B cell (primary cell): ENCODE measurements around the gene ANKLE2. TPM values are rescaled to one million over a fixed set of nuclear protein-coding genes. Genes with fewer than 3 reads are reported as not detected.
A peak's percentile ranks its signal among the peaks of the same experiment; 100 is the strongest.

Experiments
- ATAC-seq: fragments of 200-7000 bp; cut with Tn5 transposase; one replicate; pipeline ENCODE4 v1.10.0; 2021; ENCODE audit warnings: low read depth, mild to moderate bottlenecking, moderate number of reproducible peaks, moderate library complexity
- CTCF ChIA-PET: fragments of 350-600 bp; sonication (Branson Sonifier 250); formaldehyde crosslinking; loops from one replicate; lab custom pipeline; 2021; ENCODE audit warnings: antibody characterized with exemption, inconsistent platforms; lab: Charles Lee
- POLR2A ChIA-PET: fragments of 350-600 bp; sonication (Branson Sonifier 250); formaldehyde crosslinking; loops from one replicate; lab custom pipeline; 2021; ENCODE audit warnings: antibody characterized with exemption; lab: Charles Lee
- DNase-seq: peaks from one replicate; pipeline ENCODE4 v3.0.0; 2013
- H2AFZ ChIP-seq: 2 replicates; pipeline ENCODE4 v1.6.1; 2012; ENCODE audit warnings: mild to moderate bottlenecking, low read depth, low read length; ENCODE audit not compliant: insufficient read depth, poor library complexity, severe bottlenecking
- H3K27ac ChIP-seq, 2 donors: 1 replicate in 1 of 2; 2 replicates in 1 of 2; pipeline ENCODE4 v1.5.1; 2012 to 2013; ENCODE audit warnings: low read length in 2 of 2, mild to moderate bottlenecking in 2 of 2, moderate library complexity in 1 of 2
- H3K27me3 ChIP-seq, 4 experiments: fragments of 200-600 bp in 1 of 4; sonication (generic) in 1 of 4; replicated peaks in 1 of 4; 1 replicate in 2 of 4; 2 replicates in 2 of 4; pipeline versions ENCODE4 v1.6.1 to v1.7.0; 2013 to 2016; ENCODE audit warnings: low read length in 3 of 4, mild to moderate bottlenecking in 2 of 4, mixed read lengths in 1 of 4, moderate library complexity in 1 of 4; ENCODE audit not compliant: insufficient read depth in 4 of 4, control insufficient read depth in 3 of 4; ENCODE audit errors: control extremely low read depth in 1 of 4
- H3K36me3 ChIP-seq, 2 experiments: replicated peaks in 1 of 2; 1 replicate in 1 of 2; 2 replicates in 1 of 2; pipeline versions ENCODE4 v1.6.1 to v1.7.1; 2013; ENCODE audit warnings: low read length in 1 of 2; ENCODE audit not compliant: insufficient read depth in 2 of 2, control insufficient read depth in 1 of 2; ENCODE audit errors: control extremely low read depth in 1 of 2, extremely low read depth in 1 of 2
- H3K4me1 ChIP-seq, 2 donors: fragments of 200-600 bp in 1 of 2; sonication (generic) in 1 of 2; 1 replicate in 1 of 2; 2 replicates in 1 of 2; pipeline versions ENCODE4 v1.5.1 to v1.6.1; 2013 to 2017; ENCODE audit warnings: low read length in 2 of 2; ENCODE audit not compliant: control insufficient read depth in 2 of 2, insufficient read depth in 2 of 2
- H3K4me2 ChIP-seq: replicated peaks from 2 replicates; pipeline ENCODE3; 2012; ENCODE audit warnings: mild to moderate bottlenecking, low read depth, low read length; ENCODE audit not compliant: poor library complexity, severe bottlenecking
- H3K4me3 ChIP-seq, 5 experiments: fragments of 200-600 bp in 1 of 5; sonication (generic) in 1 of 5; 1 replicate in 3 of 5; 2 replicates in 2 of 5; pipeline versions ENCODE4 v1.5.1 to v1.7.0; 2011 to 2016; ENCODE audit warnings: low read length in 4 of 5, mild to moderate bottlenecking in 4 of 5, low read depth in 2 of 5, control low read depth in 1 of 5, moderate library complexity in 1 of 5; ENCODE audit not compliant: insufficient read depth in 1 of 5; ENCODE audit errors: control extremely low read depth in 1 of 5, extremely low read depth in 1 of 5
- H3K79me2 ChIP-seq: fragments of 200-600 bp; sonication (generic); one replicate; pipeline ENCODE4 v1.6.0; 2016; ENCODE audit warnings: low read length; ENCODE audit not compliant: control insufficient read depth, insufficient read depth
- H3K9ac ChIP-seq: fragments of 200-600 bp; sonication (generic); 2 replicates; pipeline ENCODE4 v1.6.1; 2017; ENCODE audit warnings: mild to moderate bottlenecking, low read length, moderate library complexity
- H3K9me3 ChIP-seq, 3 donors: one replicate each; pipeline versions ENCODE4 v1.6.1 to v1.7.1; 2013; ENCODE audit warnings: low read length in 2 of 3; ENCODE audit not compliant: control insufficient read depth in 2 of 3, insufficient read depth in 1 of 3; ENCODE audit errors: control extremely low read depth in 1 of 3
- H4K20me1 ChIP-seq: 2 replicates; pipeline ENCODE4 v1.6.0; 2012; ENCODE audit warnings: mild to moderate bottlenecking, low read length; ENCODE audit not compliant: insufficient read depth, control insufficient read depth, poor library complexity, severe bottlenecking
- H3K27ac Mint-ChIP-seq: one replicate; pipeline ENCODE4 v1.8.0; 2021; ENCODE audit warnings: mixed read lengths
- H3K27me3 Mint-ChIP-seq: one replicate; pipeline ENCODE4 v1.8.0; 2021; ENCODE audit warnings: mixed read lengths
- H3K4me1 Mint-ChIP-seq: one replicate; pipeline ENCODE4 v1.8.0; 2021; ENCODE audit warnings: mixed read lengths
- H3K4me3 Mint-ChIP-seq: one replicate; pipeline ENCODE4 v1.8.0; 2021; ENCODE audit warnings: mixed read lengths
- H3K9me3 Mint-ChIP-seq: one replicate; pipeline ENCODE4 v1.8.0; 2022; ENCODE audit warnings: mixed read lengths; ENCODE audit not compliant: insufficient read depth
- EZH2 ChIP-seq: IDR thresholded peaks from 2 replicates; pipeline ENCODE4 v1.6.1; 2012; ENCODE audit warnings: borderline replicate concordance, low read depth, mild to moderate bottlenecking, moderate library complexity, low read length; ENCODE audit not compliant: insufficient read depth, poor library complexity, severe bottlenecking
- WGBS: methylation state at CpG from one replicate; pipeline ENCODE4 v1.1.5; 2013; ENCODE audit warnings: missing lambda C conversion rate; ENCODE audit not compliant: insufficient coverage; 5-methylcytosine and 5-hydroxymethylcytosine counted together
- intact Hi-C: fragments of 100-400 bp; cut with micrococcal nuclease; formaldehyde crosslinking; loops from one replicate; pipeline ENCODE4 v1.10.0; 2022
- polyA plus RNA-seq: library from polyadenylated mRNA; depleted of rRNA; stranded (reverse); fragments of >200 nt; gene quantifications from 2 replicates; pipeline ENCODE4 v1.2.3, GENCODE V29; 2012
- total RNA-seq, 2 donors: library from RNA; stranded (reverse); fragments of 120-200 nt in 1 of 2; gene quantifications; 1 replicate in 1 of 2; 2 replicates in 1 of 2; pipeline versions ENCODE4 v1.2.3 to v1.2.4, GENCODE V29; 2013 to 2022
- TF ChIP-seq, protein P1 (sequence below): fragments of 200-600 bp; IDR thresholded peaks from one replicate; pipeline ENCODE4 v1.8.0; 2022; ENCODE audit warnings: antibody characterized with exemption, mild to moderate bottlenecking

Gene ANKLE2
- total and polyA plus RNA-seq, 2 donors (not counting 1 experiment from before 2014, with no cell fraction given), result 105 to 148 TPM

DNA sequence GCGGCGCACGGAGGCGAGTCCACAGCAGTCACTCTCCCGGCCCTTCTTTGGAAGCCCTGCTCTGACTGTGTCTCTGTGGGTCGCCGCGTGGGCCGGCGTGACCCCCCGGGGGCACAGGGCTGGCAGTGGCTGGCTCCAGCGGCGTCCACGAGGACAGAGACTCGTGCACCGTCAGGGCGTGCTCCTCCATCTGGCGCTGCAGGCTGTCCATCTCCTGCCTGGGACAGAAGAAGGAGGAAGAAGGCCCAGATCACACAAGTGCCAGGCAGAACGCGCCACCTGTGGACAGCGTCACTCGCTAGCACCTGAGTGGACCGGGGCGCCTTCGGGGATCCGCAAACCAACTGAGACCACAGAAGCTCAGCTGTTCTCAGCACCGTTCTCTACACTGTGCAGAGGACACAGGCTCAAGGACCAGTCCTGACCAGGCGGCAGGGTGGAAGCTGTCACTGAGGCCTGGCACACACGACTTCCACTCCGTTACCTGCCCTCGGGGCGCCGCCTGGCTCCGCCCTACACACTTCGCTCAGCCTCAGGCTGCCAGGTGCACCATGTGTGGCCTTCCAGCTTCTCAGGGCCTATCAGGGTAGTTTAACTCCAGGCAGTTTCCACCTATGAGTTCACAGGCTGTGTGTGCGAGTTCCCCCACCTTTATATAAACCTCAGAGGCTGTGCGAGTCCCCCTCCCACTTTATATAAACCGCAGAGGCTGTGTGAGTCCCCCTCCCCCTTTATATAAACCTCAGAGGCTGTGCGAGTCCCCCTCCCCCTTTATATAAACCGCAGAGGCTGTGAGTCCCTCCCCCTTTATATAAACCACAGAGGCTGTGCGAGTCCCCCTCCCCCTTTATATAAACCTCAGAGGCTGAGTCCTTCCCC lies 11.7 kb upstream of the ANKLE2 start:
- CTCF ChIA-PET, result interaction anchor here (0.9 to 1.1 kb wide), 4 partner anchors 9 to 131 kb away, joined by 3 to 8 read pairs (median 4); no protein-coding TSS in a partner anchor
- POLR2A ChIA-PET, result interaction anchor here (0.7 to 1.4 kb wide), 6 partner anchors 11 to 408 kb away, joined by 3 to 17 read pairs (median 8); no protein-coding TSS in a partner anchor

More for the DNA sequence above, 11.7 kb upstream of the ANKLE2 start:
- peak overlapping the region; percentile 74 to 89 for H3K27ac ChIP-seq
- H3K36me3 ChIP-seq, result peaks cover 7 to 45% of the 10 kb centered on the region in 2 experiments
- H4K20me1 ChIP-seq, result peaks cover 4% of the 10 kb centered on the region
- ATAC-seq, result no peak
- TF ChIP-seq, protein P1, sequence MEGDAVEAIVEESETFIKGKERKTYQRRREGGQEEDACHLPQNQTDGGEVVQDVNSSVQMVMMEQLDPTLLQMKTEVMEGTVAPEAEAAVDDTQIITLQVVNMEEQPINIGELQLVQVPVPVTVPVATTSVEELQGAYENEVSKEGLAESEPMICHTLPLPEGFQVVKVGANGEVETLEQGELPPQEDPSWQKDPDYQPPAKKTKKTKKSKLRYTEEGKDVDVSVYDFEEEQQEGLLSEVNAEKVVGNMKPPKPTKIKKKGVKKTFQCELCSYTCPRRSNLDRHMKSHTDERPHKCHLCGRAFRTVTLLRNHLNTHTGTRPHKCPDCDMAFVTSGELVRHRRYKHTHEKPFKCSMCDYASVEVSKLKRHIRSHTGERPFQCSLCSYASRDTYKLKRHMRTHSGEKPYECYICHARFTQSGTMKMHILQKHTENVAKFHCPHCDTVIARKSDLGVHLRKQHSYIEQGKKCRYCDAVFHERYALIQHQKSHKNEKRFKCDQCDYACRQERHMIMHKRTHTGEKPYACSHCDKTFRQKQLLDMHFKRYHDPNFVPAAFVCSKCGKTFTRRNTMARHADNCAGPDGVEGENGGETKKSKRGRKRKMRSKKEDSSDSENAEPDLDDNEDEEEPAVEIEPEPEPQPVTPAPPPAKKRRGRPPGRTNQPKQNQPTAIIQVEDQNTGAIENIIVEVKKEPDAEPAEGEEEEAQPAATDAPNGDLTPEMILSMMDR, result no peak
- no peak for TF ChIP-seq EZH2
- intact Hi-C loops, result loop anchor here (5.0 kb wide), 1 partner anchor 359 kb away; the partner anchor contains the start of genes ZNF10 and ZNF891
- Mint-ChIP-seq H3K27ac (peak overlapping the region; percentile 89), H3K4me3 (peak overlapping the region; percentile 63), H3K4me1 (peaks cover 46% of the 10 kb centered on the region), H3K27me3 (no peaks in the 10 kb centered on the region), H3K9me3 (no peaks in the 10 kb centered on the region)
- peaks cover 4% of the 10 kb centered on the region for H3K79me2 ChIP-seq
- 90% methylated on average over 40 of the region's 41 CpGs for WGBS
- no peak overlapping the region for H3K9ac ChIP-seq
- no peak for DNase-seq
- no peak overlapping the region for H2AFZ ChIP-seq
- peaks cover 50 to 57% of the 10 kb centered on the region in 2 donors for H3K4me1 ChIP-seq
- no peaks in the 10 kb centered on the region for H3K27me3 ChIP-seq
- H3K4me2 ChIP-seq, result peak overlapping the region; percentile 19
- H3K4me3 ChIP-seq, result no peak overlapping the region
- H3K9me3 ChIP-seq, result peaks cover 0 to 4% (median 0%) of the 10 kb centered on the region in 3 donors
